Gastroesophageal sphincter (tissue), 4 donors: Measurements from ENCODE around the gene PPP1R26. TPM values are rescaled to one million over a fixed set of nuclear protein-coding genes. Genes with fewer than 3 reads are reported as not detected.
"Not testable (repeated sequence)": the region's sequence is repeated elsewhere in the genome, so short reads cannot be mapped to it uniquely, and the experiment has no call there.

Experiments used
- ATAC-seq: fragments of 150-250 bp; one replicate; pipeline ENCODE4 v1.9.1; 2016; ENCODE audit warnings: mild to moderate bottlenecking, moderate library complexity
- H3K27ac ChIP-seq, 4 donors: fragments of 200-600 bp; sonication (generic) in 3 of 4; 1 replicate in 3 of 4; 2 replicates in 1 of 4; pipeline ENCODE4 v1.5.1; 2016 to 2019
- H3K27me3 ChIP-seq: fragments of 200-600 bp; sonication (generic); one replicate; pipeline ENCODE4 v1.5.1; 2019
- H3K36me3 ChIP-seq, 2 donors: fragments of 200-600 bp; sonication (generic); one replicate each; pipeline ENCODE4 v1.5.1; 2019; ENCODE audit warnings: control low read depth in 1 of 2
- H3K4me1 ChIP-seq, 3 donors: fragments of 200-600 bp; sonication (generic); 1 replicate in 2 of 3; 2 replicates in 1 of 3; pipeline ENCODE4 v1.5.1; 2016 to 2019; ENCODE audit warnings: control low read depth in 2 of 3
- H3K4me3 ChIP-seq, 2 donors: fragments of 200-600 bp; sonication (generic); one replicate each; pipeline ENCODE4 v1.5.1; 2019; ENCODE audit warnings: mild to moderate bottlenecking in 1 of 2, moderate library complexity in 1 of 2
- H3K9me3 ChIP-seq, 3 donors: fragments of 200-600 bp; sonication (generic); one replicate each; pipeline ENCODE4 v1.5.1; 2017 to 2019; ENCODE audit warnings: control low read depth in 2 of 3
- CTCF ChIP-seq, 4 experiments: fragments of 200-600 bp in 2 of 4; fragments of 450-650 bp in 2 of 4; sonication (generic) in 1 of 4; IDR thresholded peaks; one replicate each; pipeline ENCODE4 v1.5.1; 2017 to 2019; ENCODE audit warnings: antibody characterized with exemption in 4 of 4, mild to moderate bottlenecking in 2 of 4, moderate library complexity in 2 of 4
- EP300 ChIP-seq: sonication (generic); formaldehyde crosslinking; IDR thresholded peaks from one replicate; pipeline ENCODE4 v1.6.1; 2017; ENCODE audit warnings: antibody characterized with exemption, mild to moderate bottlenecking
- POLR2A ChIP-seq, 2 donors: fragments of 450-650 bp; IDR thresholded peaks; one replicate each; pipeline ENCODE4 v1.6.1; 2017; ENCODE audit warnings: antibody characterized with exemption in 2 of 2, mild to moderate bottlenecking in 2 of 2, moderate library complexity in 1 of 2
- POLR2AphosphoS5 ChIP-seq: sonication (generic); formaldehyde crosslinking; IDR thresholded peaks from one replicate; pipeline ENCODE4 v1.6.1; 2017; ENCODE audit warnings: antibody characterized with exemption
- WGBS, 2 donors: methylation state at CpG; one replicate each; pipeline ENCODE4 v1.1.5; 2018; ENCODE audit warnings: low coverage in 1 of 2; 5-methylcytosine and 5-hydroxymethylcytosine counted together
- total RNA-seq, 4 donors: library from RNA; depleted of rRNA; stranded (reverse); fragments of >200 nt; gene quantifications; one replicate each; pipeline ENCODE4 v1.1.0, GENCODE V29; 2016

Gene PPP1R26
- total RNA-seq, 4 donors from 2014 or later = 10.9 to 25.0 (median 14.4) TPM

DNA sequence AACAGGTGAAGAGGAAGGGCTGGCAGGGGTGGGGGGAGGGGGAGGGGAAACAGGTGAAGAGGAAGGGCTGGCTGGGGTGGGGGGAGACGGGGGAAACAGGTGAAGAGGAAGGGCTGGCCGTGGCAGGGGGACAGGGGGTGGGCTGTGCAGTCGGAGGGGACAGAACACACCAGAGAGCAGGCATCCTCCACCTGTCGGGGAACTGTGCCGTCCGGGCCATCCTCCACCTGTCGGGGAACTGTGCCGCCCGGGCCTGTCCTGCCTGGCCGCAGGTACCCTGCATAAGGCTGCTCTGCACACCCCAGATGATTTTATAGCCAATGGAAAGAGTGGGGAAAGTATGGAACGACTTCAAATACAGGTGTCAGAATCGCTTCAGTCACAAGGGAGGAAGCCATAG is 32.5 kb upstream of the PPP1R26 start:
- H3K27ac ChIP-seq = no peak overlapping the region
- no peak for ATAC-seq
- H3K36me3 ChIP-seq = no peaks in the 10 kb centered on the region
- no peak overlapping the region for H3K4me3 ChIP-seq
- WGBS, 2 donors = 77% methylated on average over 10 of the region's 12 CpGs; no CpG with 5 or more reads in 1 of the 2 donors
- H3K4me1 ChIP-seq = no peaks in the 10 kb centered on the region
- H3K27me3 ChIP-seq = peaks cover 69% of the 10 kb centered on the region
- no peaks in the 10 kb centered on the region for H3K9me3 ChIP-seq
- no peak for TF ChIP-seq POLR2A (IDR thresholded peaks at IDR 0.05)
- no peak for TF ChIP-seq EP300
- TF ChIP-seq POLR2AphosphoS5 = no peak
- TF ChIP-seq CTCF (IDR thresholded peaks at IDR 0.05) = no peak

- H3K27ac ChIP-seq = no peak overlapping the region
- no peak overlapping the region for H3K4me3 ChIP-seq
- no peaks in the 10 kb centered on the region for H3K36me3 ChIP-seq
- no peaks in the 10 kb centered on the region for H3K4me1 ChIP-seq
- WGBS, 2 donors = 48 to 50% methylated on average over 8 of the region's 11 CpGs
- no peak for ATAC-seq
- H3K27me3 ChIP-seq = peaks cover 56% of the 10 kb centered on the region
- TF ChIP-seq POLR2AphosphoS5 (no peak), POLR2A (IDR thresholded peaks at IDR 0.05) (no peak), CTCF (IDR thresholded peaks at IDR 0.05) (no peak), EP300 (no peak)
- peaks cover 0 to 6% (median 0%) of the 10 kb centered on the region in 3 donors for H3K9me3 ChIP-seq
These were observed 30.9 kb upstream of the PPP1R26 start for GRCh38 chr9:135448663-135449100.

DNA sequence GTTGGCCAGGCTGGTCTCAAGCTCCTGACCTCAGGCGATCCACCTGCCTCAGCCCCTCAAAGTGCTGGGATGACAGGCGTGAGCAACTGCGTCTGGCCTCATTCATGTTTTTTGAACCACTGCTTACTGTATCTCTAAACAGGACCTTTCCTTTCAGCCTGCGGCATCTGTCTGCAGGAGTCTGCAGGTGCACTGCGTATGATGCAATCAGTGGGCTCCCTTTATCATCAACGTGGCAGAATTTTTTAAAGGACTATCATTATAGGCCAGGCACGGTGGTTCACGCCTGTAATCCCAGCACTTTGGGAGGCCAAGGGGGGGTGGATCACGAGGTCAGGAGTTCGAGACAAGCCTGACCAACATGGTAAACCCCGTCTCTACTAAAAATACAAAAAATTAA is 30.1 kb upstream of the PPP1R26 start:
- not testable (repeated sequence) for H3K4me3 ChIP-seq, H3K36me3 ChIP-seq, ATAC-seq, H3K27ac ChIP-seq, H3K4me1 ChIP-seq
- Histone ChIP-seq H3K9me3 (peaks cover 0 to 15% (median 0%) of the 10 kb centered on the region in 3 donors), H3K27me3 (peaks cover 56% of the 10 kb centered on the region)
- WGBS, 2 donors = no CpG with 5 or more reads among the region's 11 CpGs

DNA sequence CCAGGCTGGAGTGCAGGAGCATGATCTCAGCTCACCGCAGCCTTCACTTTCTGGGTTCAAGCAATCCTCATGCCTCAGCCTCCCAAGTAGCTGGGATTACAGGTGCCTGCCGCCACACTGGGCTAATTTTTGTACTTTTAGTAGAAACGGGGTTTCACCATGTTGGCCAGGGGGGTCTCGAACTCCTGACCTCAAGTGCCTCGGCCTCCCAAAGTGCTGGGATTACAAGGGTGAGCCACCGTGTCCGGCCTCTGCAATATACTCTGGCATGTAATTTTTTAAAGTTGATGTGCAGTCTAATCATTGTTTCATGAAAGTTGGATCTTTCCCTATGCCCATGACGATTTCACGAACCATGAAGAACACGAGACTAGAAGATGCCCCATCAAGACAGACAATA is 28.6 kb upstream of the PPP1R26 start:
- 94% methylated on average over 7 of the region's 10 CpGs; no CpG with 5 or more reads in 1 of the 2 donors for WGBS, 2 donors
- no peak for TF ChIP-seq POLR2A (IDR thresholded peaks at IDR 0.05)
- no peak for TF ChIP-seq POLR2AphosphoS5
- TF ChIP-seq CTCF (IDR thresholded peaks at IDR 0.05) = no peak
- TF ChIP-seq EP300 = no peak

GRCh38 chr9:135451909-135452308 is 27.7 kb upstream of the PPP1R26 start:
- H3K4me1 ChIP-seq, H3K27ac ChIP-seq, H3K4me3 ChIP-seq, ATAC-seq, H3K36me3 ChIP-seq: not testable (repeated sequence)
- 26 to 100% methylated on average over 1 to 3 of the region's 7 CpGs for WGBS, 2 donors
- Histone ChIP-seq H3K9me3 (peaks cover 0 to 24% (median 0%) of the 10 kb centered on the region in 3 donors), H3K27me3 (peaks cover 61% of the 10 kb centered on the region)

More for the DNA sequence above, 28.6 kb upstream of the PPP1R26 start:
- no peak for ATAC-seq
- H3K27me3 ChIP-seq = peaks cover 56% of the 10 kb centered on the region
- H3K4me3 ChIP-seq = no peak overlapping the region
- no peak overlapping the region for H3K27ac ChIP-seq
- H3K9me3 ChIP-seq = peaks cover 0 to 24% (median 0%) of the 10 kb centered on the region in 3 donors
- no peaks in the 10 kb centered on the region for H3K36me3 ChIP-seq
- H3K4me1 ChIP-seq = no peaks in the 10 kb centered on the region

DNA sequence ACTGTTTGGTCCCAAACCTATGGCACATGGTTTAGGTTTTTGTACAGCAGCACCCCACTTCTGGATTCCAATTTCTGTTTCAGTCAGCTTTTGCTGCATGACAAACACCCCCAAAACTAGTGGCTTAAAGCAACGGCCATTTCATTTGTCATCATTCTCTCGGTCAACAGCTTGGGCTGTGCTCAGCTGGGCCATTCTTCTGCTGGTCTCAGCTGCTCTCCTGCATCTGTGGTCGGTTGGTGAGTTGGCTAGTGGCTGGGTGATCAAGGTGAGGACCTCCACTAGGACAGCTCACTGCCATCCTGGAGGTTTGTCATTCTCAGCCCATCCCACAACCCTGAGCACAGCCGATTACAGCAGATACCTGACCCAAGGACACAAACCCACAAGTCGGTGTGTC is 24.8 kb upstream of the PPP1R26 start:
- Histone ChIP-seq H3K9me3 (peaks cover 0 to 24% (median 0%) of the 10 kb centered on the region in 3 donors), H3K27me3 (peaks cover 59% of the 10 kb centered on the region), H3K36me3 (no peaks in the 10 kb centered on the region), H3K27ac (no peak overlapping the region), H3K4me1 (no peaks in the 10 kb centered on the region), H3K4me3 (no peak overlapping the region)
- WGBS, 2 donors = 74 to 89% methylated on average over 2 of the region's 5 CpGs
- ATAC-seq = no peak
- TF ChIP-seq POLR2AphosphoS5 (no peak), EP300 (no peak), CTCF (IDR thresholded peaks at IDR 0.05) (no peak), POLR2A (IDR thresholded peaks at IDR 0.05) (no peak)
